SIG-M5 (cell line): ENCODE measurements around the gene SALL4.
"Not testable (repeated sequence)": the region's sequence is repeated elsewhere in the genome, so short reads cannot be mapped to it uniquely, and the experiment has no call there.

Experiments
- DNase-seq: peaks from one replicate; lab custom pipeline; 2025; lab: John Stamatoyannopoulos, UW

The SALL4 gene

DNA sequence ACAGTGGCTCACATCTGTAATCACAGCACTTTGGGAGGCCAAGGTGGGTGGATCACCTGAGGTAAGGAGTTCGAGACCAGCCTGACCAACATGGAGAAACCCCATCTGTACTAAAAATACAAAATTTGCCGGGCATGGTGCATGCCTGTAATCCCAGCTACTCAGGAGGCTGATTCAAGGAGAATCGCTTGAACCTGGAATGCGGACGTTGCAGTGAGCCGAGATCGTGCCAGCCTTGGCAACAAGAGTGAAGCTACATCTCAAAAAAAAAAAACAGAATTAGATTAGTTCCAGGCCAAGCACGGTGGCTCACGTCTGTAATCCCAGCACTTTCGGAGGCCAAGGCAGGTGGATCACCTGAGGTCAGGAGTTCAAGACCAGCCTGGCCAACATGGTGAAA, 36.9 kb downstream of the SALL4 start:
- not testable (repeated sequence) for DNase-seq

DNA sequence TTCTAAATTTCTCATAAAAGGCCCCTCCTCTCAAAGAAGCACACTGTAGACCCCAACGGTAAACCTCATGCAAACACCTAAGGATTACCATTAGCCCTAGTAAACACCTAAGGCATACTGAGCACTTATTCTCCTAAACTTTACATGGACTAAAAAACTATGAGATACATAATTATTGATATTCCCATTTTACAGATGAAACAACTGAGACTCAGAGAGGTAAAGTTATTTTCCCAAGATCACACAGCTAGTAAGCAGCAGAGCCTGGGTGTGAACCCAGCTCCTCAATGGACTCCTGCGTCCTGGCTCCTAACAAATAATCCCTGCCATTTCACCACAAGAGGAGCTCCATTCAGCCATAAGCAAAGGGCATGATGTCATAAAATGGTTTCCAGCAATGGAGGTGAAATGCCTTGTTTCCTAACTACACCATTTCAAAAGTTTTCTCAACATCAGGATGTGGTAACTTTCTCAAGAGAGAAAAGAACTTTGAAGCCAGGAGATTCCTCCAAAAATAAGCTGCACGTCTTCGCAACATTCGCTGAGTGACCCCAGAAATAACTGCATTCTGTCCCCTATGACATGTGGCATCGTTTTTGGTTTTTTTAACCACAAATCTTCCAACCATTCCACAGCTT, 38.2 kb downstream of the SALL4 start:
- DNase-seq, result peak; percentile 10

- no peak for DNase-seq
These were observed 41.3 kb downstream of the SALL4 start for GRCh38 chr20:51760905-51761546.

- no peak for DNase-seq
These were observed 42.4 kb downstream of the SALL4 start for GRCh38 chr20:51759769-51760510.

GRCh38 chr20:51758978-51759544, 43.3 kb downstream of the SALL4 start:
- no peak for DNase-seq

DNA sequence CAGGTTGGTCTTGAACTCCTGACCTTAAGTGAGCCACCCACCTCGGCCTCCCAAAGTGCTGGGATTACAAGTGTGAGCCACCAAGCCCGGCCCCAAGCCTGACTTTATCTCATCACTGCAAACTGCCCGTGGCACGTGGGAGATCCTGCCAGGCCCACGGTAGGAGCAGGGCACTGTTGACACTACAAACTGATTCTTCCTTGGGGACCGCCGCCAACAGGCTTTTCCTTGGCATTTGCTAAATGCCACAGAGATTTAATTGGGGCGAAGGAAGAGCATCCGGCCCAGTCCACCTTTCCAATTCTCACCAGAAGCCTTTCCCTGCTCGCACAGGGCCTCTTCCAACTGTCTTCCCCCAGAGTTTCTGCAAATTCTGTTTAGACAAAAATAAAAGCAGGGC, 45.1 kb downstream of the SALL4 start:
- DNase-seq, result no peak

DNA sequence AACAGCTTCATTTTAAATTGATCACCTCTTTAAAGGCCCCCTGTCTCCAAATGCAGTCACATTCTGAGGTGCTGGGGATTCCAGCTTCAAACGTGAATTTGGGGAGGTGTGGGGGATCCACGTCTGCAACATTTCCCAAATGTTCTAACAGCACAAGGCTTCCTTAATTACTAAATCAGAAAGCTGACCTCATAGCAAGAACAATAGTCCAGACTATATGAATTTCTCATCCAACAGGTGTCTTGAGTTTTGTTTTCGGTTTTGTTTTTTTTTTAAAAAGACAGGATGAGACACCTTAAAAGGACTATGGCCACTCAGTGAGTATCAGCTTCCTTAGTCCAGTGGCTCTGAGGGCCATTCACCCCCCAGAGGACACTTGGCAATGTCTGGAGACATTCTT, 45.7 kb downstream of the SALL4 start:
- DNase-seq, result no peak

DNA sequence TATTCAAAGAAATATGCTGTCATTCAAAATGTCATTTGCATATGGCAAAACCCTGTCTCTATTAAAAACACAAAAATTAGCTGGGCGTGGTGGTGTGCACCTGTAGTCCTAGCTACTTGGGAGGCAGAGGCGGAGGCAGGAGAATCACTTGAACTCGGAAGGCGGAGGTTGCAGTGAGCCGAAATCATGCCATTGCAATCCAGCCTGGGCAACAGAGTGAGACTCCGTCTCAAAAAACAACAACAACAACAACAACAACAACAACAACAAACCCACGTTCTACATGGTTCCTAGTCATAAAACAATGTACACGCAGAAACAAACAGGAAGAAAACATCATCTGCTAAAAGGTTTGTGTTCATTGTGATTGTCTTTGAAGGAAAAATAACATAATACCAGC, 49.1 kb downstream of the SALL4 start:
- not testable (repeated sequence) for DNase-seq

- no peak for DNase-seq
These were observed 49.9 kb downstream of the SALL4 start for GRCh38 chr20:51752343-51752951.

DNA sequence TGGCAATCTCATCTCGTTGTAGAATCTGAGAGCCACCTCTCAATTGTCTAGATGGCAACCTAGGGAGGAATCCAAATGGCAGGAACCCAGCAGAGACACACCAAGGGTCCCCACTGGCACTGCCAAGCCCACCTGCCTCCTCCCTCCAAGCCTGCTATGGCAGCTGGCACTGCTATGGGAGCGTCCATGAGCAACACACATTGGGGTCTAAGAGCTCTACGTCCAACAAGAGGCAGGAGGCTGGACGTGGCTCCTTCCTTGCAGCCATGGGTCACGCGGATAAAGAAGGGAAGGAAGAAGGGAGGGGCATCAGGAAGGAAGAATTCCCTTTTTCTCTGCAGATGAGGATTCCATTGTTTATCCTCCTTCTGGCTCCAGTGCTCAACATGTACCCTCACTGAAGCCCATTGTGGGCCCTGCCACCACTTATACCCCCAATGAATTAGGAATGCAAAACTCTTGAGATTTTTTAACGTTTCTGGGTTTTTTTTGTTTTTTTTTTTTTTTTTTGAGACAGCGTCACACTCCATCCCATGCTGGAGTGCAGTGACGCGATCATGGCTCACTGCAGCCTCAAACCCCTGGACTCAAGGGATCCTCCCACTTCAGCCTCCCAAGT, 51.4 kb downstream of the SALL4 start:
- no peak for DNase-seq

GRCh38 chr20:51750037-51750769, 52.1 kb downstream of the SALL4 start:
- DNase-seq, result no peak

GRCh38 chr20:51749674-51750036, 52.7 kb downstream of the SALL4 start:
- no peak for DNase-seq

DNA sequence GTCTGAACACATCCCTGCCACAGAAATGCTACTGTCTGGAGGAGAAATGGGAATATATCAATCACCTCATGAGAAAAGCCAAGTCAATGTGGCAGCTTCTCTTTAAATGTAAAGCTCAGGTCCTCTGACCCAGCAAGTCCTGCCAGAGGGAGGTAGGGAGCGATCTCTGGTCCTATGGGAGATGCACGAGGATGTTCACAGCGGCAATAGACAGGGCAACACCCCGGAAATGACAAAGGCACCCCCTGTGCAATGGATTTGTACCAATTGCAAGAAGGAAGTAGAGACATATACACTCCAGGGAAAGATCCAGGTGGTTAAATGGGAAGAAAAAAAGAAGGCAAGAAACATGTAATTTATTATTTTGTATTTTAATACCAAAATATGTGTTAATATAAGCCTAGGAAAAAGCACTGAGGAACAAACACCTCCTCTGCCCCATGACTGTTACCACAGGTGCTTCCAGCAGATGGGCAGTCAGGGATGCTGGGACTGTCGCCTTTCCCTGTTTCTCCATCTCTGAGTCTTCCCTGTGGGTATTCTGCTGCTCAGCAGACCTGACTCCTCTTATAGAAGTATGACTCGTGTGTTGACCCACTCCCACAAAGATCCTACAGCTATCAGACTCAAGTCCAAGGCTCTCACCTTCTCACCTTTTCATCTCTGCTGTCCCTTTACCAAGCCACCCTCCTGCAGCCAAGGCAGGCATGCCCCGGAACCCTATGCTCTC, 55.0 kb downstream of the SALL4 start:
- DNase-seq, result no peak

- no peak for DNase-seq
These were observed 56.5 kb downstream of the SALL4 start for GRCh38 chr20:51745804-51746203.

DNA sequence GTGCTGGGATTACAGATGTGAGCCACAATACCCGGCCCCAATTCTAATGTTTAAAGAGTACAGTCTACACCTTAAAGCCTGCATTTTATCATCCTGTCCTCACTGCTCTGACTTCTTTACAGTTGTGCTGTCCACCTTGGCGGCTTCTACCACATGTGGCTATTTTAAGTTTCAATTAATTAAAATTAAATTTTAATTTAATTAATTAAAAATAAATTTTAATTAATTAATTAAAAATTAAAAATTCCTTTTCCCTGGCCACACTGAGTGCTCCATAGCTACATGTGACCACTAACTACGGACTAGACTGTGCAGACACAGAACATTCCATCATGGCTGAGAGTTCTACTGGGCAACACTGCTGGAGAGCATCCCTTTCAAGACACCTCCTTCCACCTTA, 61.5 kb downstream of the SALL4 start:
- DNase-seq, result no peak

GRCh38 chr20:51740308-51740707, 62.0 kb downstream of the SALL4 start:
- not testable (repeated sequence) for DNase-seq

- DNase-seq, result no peak
These were observed 62.5 kb downstream of the SALL4 start for GRCh38 chr20:51739722-51740249.

DNA sequence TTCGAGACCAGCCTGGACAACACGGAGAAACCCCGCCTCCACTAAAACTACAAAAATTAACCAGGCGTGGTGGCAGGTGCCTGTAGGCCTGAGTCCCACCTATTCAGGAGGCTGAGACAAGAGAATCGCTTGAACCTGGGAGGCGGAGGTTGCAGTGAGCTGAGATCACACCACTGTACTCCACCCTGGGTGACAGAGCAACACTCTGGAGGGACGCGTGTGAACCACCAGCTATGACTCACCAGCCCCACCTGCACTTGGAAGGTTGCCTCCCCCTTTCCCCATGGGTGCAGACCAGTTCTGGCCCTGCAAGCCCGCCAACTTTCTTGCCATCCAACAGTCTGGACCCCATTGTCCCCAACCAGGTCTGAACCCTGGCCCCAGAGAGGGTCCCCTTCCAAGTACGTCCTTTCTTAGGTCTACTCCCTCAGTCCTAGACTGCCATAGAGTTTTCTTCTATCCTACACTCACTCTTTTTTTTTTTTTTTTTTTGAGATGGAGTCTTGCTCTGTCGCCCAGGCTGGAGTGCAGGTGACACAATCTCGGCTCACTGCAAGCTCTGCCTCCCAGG, 63.4 kb downstream of the SALL4 start:
- no peak for DNase-seq

GRCh38 chr20:51738261-51738660, 64.1 kb downstream of the SALL4 start:
- DNase-seq, result not testable (repeated sequence)

GRCh38 chr20:51736947-51737346, 65.4 kb downstream of the SALL4 start:
- no peak for DNase-seq
